Stimulated activated CD8-positive, alpha-beta memory T cell treated with anti-CD3 and anti-CD28 coated beads, Interleukin-7, amount 100 ng/mL, for 24 hours (primary cell): ENCODE results near the gene NUP153.

ENCODE experiments used
- DNase-seq: peaks from one replicate; pipeline ENCODE4 v3.0.0-alpha.2; 2020; ENCODE audit warnings: low read depth

The NUP153 gene

GRCh38 chr6:17662585-17662984 is 44.1 kb downstream of the NUP153 start:
- DNase-seq = no peak

GRCh38 chr6:17656644-17657043 is 50.1 kb downstream of the NUP153 start:
- DNase-seq = no peak

- no peak for DNase-seq
Observed at GRCh38 chr6:17656092-17656491, 50.6 kb downstream of the NUP153 start.

GRCh38 chr6:17653198-17653882 is 53.4 kb downstream of the NUP153 start:
- DNase-seq = no peak

GRCh38 chr6:17650656-17651309 is 55.9 kb downstream of the NUP153 start:
- no peak for DNase-seq

GRCh38 chr6:17648745-17649144 is 58.0 kb downstream of the NUP153 start:
- no peak for DNase-seq

GRCh38 chr6:17640477-17640917 is 66.2 kb downstream of the NUP153 start:
- no peak for DNase-seq

- no peak for DNase-seq
Observed at GRCh38 chr6:17638212-17638715, 68.5 kb downstream of the NUP153 start.

GRCh38 chr6:17635568-17635967 is 71.2 kb downstream of the NUP153 start:
- DNase-seq = no peak

- DNase-seq = no peak
Observed at GRCh38 chr6:17633465-17634188, 73.1 kb downstream of the NUP153 start.

GRCh38 chr6:17632934-17633333 is 73.8 kb downstream of the NUP153 start:
- DNase-seq = no peak

- no peak for DNase-seq
Observed at GRCh38 chr6:17630511-17631073, 76.1 kb downstream of the NUP153 start.

- DNase-seq = no peak
Observed at GRCh38 chr6:17629824-17630510, 76.8 kb downstream of the NUP153 start.

- no peak for DNase-seq
Observed at GRCh38 chr6:17628873-17629272, 77.9 kb downstream of the NUP153 start.

GRCh38 chr6:17624396-17624795 is 82.3 kb downstream of the NUP153 start:
- DNase-seq = no peak

- DNase-seq = no peak
Observed at GRCh38 chr6:17622144-17622543, 84.6 kb downstream of the NUP153 start.

- no peak for DNase-seq
Observed at GRCh38 chr6:17621003-17621402, 85.7 kb downstream of the NUP153 start.

- DNase-seq = no peak
Observed at GRCh38 chr6:17615794-17616193, 90.9 kb downstream of the NUP153 start.

- DNase-seq = no peak
Observed at GRCh38 chr6:17612048-17612447, 94.7 kb downstream of the NUP153 start.

- DNase-seq = no peak
Observed at GRCh38 chr6:17610835-17611234, 95.9 kb downstream of the NUP153 start.

- DNase-seq = no peak
Observed at GRCh38 chr6:17606606-17607005, 100.1 kb downstream of the NUP153 start.

- DNase-seq = no peak
Observed at GRCh38 chr6:17602888-17603287, 103.8 kb downstream of the NUP153 start.
